Measurements from ENCODE around the gene CSH2. TPM values are rescaled to one million over a fixed set of nuclear protein-coding genes. Genes with fewer than 3 reads are reported as not detected.

CSH2 gene
- total and polyA plus RNA-seq, 9 of the 15 experiments (the other 6 are each of a cell fraction or from before 2014, with no cell fraction given), result not detected

DNA sequence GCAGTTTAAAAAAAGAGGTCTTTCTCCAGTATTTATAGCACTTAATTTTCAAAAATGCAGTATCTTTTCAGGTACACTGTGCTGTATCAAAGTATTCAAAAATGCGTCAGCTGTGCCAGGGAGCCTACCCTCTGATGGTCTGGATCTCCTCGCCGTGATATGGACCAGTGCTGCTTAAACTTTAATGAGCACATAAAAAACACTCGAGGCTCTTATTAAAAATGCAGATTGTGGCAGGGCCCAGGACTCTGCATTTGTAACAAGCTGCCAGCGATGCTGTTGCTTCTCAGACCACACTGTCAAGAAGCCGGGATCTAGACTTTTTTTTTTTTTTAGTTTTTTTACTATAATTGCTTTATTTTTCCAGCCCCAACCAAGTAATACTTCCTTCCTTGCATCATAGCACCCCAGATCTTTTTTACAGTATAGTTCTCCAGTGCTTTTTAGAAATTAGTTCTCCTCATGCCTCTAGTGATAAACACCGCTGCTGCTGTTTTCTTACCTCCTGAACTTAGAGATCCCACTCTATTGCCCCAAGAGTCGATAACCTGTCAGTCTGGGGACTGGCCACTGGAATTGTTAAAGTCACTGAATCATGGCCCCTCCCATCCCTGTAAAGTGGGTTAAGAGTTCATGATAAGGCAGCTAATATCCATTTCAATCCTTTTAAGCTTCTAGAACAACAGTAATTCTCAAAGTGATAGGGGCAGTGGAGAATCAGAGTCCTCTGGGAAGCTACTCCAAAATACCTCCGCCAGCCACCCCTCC, 29.4 kb downstream of the CSH2 start:
- ATAC-seq (0 out of 3 replicates have a peak, but pooled peaks have one; percentile 6), FAIRE-seq (peak; percentile 90), DNase-seq (ENCODE audit: extremely low read depth in 1 of 4, low spot score in 3 of 4) (peak in 3 of 4 experiments; percentile 37 to 86 (median 67))
- Histone ChIP-seq H4K20me1 (replicated peaks; ENCODE audit: control insufficient read depth, insufficient read depth, low read length) (no peaks in the 10 kb centered on the region), H3K9ac (ENCODE audit: insufficient read depth in 1 of 2, low read depth in 2 of 2, low read length in 2 of 2) (peak overlapping the region; percentile 75 to 89), H3K36me3 (ENCODE audit: control insufficient read depth, insufficient read depth, low read length) (peaks cover 9% of the 10 kb centered on the region; the same call in 1 of the 3 replicates), H3K4me2 (ENCODE audit: insufficient read depth, low read length) (peak overlapping the region; percentile 71), H3K4me1 (replicated peaks in 1 of 2; ENCODE audit: control insufficient read depth in 2 of 2, insufficient read depth in 2 of 2, low read length in 2 of 2) (peaks cover 27 to 48% of the 10 kb centered on the region in 2 experiments), H2AFZ (ENCODE audit: low read depth, low read length) (peak overlapping the region; percentile 35), H3K4me3 (peak overlapping the region; percentile 95), H3K9me1 (ENCODE audit: control insufficient read depth, insufficient read depth, low read length) (no peaks in the 10 kb centered on the region), H3K9me3 (replicated peaks; ENCODE audit: control insufficient read depth, insufficient read depth, low read depth, low read length) (0 out of 2 replicates have a peak, but pooled peaks cover 2% of the 10 kb centered on the region), H3K27me3 (ENCODE audit: control insufficient read depth in 2 of 2, insufficient read depth in 2 of 2, low read length in 2 of 2) (no peaks in the 10 kb centered on the region), H3K79me2 (ENCODE audit: control insufficient read depth, insufficient read depth, low read length) (peaks cover 39% of the 10 kb centered on the region), H3K27ac (ENCODE audit: extremely low read depth, low read depth, low read length) (peak overlapping the region; percentile 93)
- no TSS peak for BruUV-seq (replicated peaks)
- 19% methylated on average over 9 of the region's 9 CpGs for WGBS (ENCODE audit: insufficient coverage, low coverage, missing lambda C conversion rate)
- ChIA-PET POLR2A (interaction anchor here (0.9 to 5.8 kb wide), 4 partner anchors 10 to 70 kb away, joined by 5 to 66 read pairs (median 6); partner anchors contain the start of genes CCDC47, DDX42, FTSJ3 and PSMC5), CTCF (ENCODE audit: low intra/inter-chr PET ratio) (interaction anchor here (0.6 kb wide), 1 partner anchor 22 kb away, joined by 3 read pairs; no protein-coding TSS in a partner anchor)
- in situ Hi-C loops (cut with MboI) (loop anchor here (25.0 kb wide), 1 partner anchor 407 kb away; the partner anchor contains the start of gene CYB561), intact Hi-C loops (cut with micrococcal nuclease) (loop anchor here (1.0 to 10.0 kb wide), 4 partner anchors 17 to 409 kb away; partner anchors contain the start of genes CCDC47, FTSJ3, MAP3K3 and PSMC5)
- no peak for TF ChIP-seq CEBPB (tag; IDR thresholded peaks at IDR 0.05)
- 0 out of 4 replicates have a peak, but pooled peaks have one; percentile 27 to 35 for TF ChIP-seq FOXK2 (conservative IDR thresholded peaks at IDR 0.05 in 1 of 2, IDR thresholded peaks at IDR 0.05 in 1 of 2; ENCODE audit: low read depth in 2 of 2)
- TF ChIP-seq, protein P1, sequence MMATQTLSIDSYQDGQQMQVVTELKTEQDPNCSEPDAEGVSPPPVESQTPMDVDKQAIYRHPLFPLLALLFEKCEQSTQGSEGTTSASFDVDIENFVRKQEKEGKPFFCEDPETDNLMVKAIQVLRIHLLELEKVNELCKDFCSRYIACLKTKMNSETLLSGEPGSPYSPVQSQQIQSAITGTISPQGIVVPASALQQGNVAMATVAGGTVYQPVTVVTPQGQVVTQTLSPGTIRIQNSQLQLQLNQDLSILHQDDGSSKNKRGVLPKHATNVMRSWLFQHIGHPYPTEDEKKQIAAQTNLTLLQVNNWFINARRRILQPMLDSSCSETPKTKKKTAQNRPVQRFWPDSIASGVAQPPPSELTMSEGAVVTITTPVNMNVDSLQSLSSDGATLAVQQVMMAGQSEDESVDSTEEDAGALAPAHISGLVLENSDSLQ (IDR thresholded peaks at IDR 0.05), result peak; percentile 87
- TF ChIP-seq, protein P2, sequence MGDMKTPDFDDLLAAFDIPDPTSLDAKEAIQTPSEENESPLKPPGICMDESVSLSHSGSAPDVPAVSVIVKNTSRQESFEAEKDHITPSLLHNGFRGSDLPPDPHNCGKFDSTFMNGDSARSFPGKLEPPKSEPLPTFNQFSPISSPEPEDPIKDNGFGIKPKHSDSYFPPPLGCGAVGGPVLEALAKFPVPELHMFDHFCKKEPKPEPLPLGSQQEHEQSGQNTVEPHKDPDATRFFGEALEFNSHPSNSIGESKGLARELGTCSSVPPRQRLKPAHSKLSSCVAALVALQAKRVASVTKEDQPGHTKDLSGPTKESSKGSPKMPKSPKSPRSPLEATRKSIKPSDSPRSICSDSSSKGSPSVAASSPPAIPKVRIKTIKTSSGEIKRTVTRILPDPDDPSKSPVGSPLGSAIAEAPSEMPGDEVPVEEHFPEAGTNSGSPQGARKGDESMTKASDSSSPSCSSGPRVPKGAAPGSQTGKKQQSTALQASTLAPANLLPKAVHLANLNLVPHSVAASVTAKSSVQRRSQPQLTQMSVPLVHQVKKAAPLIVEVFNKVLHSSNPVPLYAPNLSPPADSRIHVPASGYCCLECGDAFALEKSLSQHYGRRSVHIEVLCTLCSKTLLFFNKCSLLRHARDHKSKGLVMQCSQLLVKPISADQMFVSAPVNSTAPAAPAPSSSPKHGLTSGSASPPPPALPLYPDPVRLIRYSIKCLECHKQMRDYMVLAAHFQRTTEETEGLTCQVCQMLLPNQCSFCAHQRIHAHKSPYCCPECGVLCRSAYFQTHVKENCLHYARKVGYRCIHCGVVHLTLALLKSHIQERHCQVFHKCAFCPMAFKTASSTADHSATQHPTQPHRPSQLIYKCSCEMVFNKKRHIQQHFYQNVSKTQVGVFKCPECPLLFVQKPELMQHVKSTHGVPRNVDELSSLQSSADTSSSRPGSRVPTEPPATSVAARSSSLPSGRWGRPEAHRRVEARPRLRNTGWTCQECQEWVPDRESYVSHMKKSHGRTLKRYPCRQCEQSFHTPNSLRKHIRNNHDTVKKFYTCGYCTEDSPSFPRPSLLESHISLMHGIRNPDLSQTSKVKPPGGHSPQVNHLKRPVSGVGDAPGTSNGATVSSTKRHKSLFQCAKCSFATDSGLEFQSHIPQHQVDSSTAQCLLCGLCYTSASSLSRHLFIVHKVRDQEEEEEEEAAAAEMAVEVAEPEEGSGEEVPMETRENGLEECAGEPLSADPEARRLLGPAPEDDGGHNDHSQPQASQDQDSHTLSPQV (IDR thresholded peaks at IDR 0.05), result 0 out of 2 replicates have a peak, but pooled peaks have one; percentile 4
- TF ChIP-seq, protein P3, sequence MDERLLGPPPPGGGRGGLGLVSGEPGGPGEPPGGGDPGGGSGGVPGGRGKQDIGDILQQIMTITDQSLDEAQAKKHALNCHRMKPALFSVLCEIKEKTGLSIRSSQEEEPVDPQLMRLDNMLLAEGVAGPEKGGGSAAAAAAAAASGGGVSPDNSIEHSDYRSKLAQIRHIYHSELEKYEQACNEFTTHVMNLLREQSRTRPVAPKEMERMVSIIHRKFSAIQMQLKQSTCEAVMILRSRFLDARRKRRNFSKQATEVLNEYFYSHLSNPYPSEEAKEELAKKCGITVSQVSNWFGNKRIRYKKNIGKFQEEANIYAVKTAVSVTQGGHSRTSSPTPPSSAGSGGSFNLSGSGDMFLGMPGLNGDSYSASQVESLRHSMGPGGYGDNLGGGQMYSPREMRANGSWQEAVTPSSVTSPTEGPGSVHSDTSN (CRISPR knock-in tag; IDR thresholded peaks at IDR 0.05; ENCODE audit: low read depth), result no peak
- TF ChIP-seq, protein P3 (tag; conservative IDR thresholded peaks at IDR 0.05; ENCODE audit: low read depth), result 0 out of 2 replicates have a peak, but pooled peaks have one; percentile 11
- no peak for TF ChIP-seq ARNT (IDR thresholded peaks at IDR 0.05)
- 0 out of 4 replicates have a peak, but pooled peaks of 1 of the 2 experiments have one; percentile 27 for TF ChIP-seq FOXA3 (CRISPR knock-in tag; conservative IDR thresholded peaks at IDR 0.05 in 1 of 2, IDR thresholded peaks at IDR 0.05 in 1 of 2)
- TF ChIP-seq DPF2 (IDR thresholded peaks at IDR 0.05), result peak; percentile 60
- TF ChIP-seq ZNF584 (CRISPR knock-in tag; IDR thresholded peaks at IDR 0.05; ENCODE audit: low read depth), result no peak
- peak; percentile 57 for TF ChIP-seq MEIS2 (IDR thresholded peaks at IDR 0.05; ENCODE audit: partially characterized antibody)
- peak; percentile 32 for TF ChIP-seq TBP (optimal IDR thresholded peaks at IDR 0.05; ENCODE audit: low read depth, low read length)

All from K562 (cell line).